EH (cell line): ENCODE measurements around the gene HMGCS2.
"Not testable (repeated sequence)": the region's sequence is repeated elsewhere in the genome, so short reads cannot be mapped to it uniquely, and the experiment has no call there.

Experiments used
- DNase-seq: peaks from one replicate; pipeline ENCODE4 v3.0.0-alpha.2; 2015; ENCODE audit warnings: low read depth

The HMGCS2 gene

GRCh38 chr1:119787776-119788175, 19.1 kb upstream of the HMGCS2 start:
- no peak for DNase-seq

DNA sequence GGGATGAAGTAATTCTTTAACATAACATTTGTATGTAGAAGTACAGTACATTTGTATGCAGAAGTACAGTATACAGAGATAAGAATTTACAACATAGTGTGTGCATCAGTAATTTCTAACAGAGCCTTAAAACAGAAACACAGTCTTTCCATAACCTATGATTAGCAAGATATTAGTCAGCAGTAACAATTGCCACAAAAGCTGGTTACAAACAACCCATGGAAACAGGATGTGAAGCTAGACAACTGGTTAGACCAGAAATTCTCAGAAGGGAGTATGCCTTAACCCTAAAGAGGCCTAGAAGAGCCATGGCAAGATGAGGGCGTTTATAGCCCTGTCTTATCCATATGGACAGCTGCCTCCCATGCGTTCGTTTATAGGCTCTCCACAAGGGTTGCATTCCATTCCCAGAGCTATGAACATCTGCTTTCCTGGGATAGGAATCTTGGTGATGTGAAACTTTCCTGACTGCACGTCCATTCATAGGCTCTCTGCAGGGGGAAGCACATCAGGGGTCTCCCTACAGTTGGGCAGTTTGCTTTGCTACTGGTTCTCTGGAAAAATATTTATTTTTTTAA, 17.9 kb upstream of the HMGCS2 start:
- peak; percentile 10 for DNase-seq

- DNase-seq = not testable (repeated sequence)
Observed at GRCh38 chr1:119786046-119786445, 17.3 kb upstream of the HMGCS2 start.

DNA sequence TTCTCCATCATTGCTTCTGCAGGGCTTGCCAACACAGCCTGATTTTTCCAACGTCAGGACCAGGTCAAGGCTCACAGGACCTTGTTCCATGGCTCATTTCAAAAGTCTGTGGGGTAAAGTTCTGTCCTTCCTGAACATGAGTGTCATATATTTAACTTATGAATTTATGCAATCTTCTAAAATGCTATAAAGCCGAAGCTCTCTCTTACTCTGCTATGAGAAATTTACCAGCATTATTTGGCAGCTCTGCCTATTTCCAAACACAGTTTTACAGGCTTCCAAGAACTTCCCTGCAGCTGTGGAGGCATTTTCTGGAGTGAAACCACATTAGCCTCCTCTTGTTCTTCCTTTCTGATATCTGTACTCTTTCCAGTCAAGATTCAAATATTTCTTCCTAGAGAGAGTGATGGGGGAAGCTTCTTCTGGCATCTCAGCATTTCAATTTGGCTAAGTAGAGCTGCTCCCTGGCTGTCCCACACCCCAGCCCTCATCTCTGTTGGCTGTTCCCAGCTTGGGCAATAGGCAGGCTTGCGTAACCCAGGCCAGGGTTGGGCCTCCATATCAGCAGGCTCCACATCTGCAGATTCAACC, 15.6 kb upstream of the HMGCS2 start:
- DNase-seq = peak; percentile 7

GRCh38 chr1:119783354-119784185, 14.9 kb upstream of the HMGCS2 start:
- DNase-seq = peak; percentile 7

GRCh38 chr1:119782631-119783325, 14.1 kb upstream of the HMGCS2 start:
- no peak for DNase-seq

DNA sequence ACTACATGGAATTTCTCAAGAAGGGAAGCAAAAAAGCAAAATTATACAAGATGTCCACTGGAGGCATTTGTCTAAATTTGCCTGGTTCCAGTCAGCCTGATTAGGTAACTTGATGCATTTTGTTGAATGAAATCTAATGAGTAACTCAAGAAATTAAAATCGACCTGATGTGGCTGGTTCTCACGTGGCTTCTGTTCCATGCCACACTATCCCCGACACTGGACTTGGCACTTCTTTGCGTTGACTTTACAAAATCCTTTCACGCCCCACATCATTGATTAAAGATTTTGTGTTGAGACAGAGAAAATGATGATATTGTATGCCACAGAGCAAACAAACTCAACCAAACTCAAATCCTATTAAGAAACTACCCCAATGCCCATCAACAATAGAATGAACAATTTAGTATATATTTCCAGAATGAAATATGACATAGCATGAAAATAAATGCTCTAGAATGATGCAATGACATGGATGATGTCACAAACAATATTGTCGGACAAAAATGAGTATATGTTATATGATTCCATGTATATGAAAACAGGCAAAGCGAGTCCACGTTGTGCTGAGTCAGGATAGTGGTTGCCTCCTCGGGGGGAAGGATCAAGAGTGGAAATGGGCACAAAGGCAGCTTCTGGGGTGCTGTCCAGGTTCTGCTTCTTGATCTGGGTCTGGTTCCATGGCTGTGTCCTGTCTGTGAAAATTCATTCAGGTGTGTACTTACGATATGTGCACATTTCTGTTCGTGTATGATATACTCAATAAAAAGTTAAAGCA, 12.9 kb upstream of the HMGCS2 start:
- no peak for DNase-seq

GRCh38 chr1:119779869-119780356, 11.2 kb upstream of the HMGCS2 start:
- DNase-seq = peak; percentile 39

DNA sequence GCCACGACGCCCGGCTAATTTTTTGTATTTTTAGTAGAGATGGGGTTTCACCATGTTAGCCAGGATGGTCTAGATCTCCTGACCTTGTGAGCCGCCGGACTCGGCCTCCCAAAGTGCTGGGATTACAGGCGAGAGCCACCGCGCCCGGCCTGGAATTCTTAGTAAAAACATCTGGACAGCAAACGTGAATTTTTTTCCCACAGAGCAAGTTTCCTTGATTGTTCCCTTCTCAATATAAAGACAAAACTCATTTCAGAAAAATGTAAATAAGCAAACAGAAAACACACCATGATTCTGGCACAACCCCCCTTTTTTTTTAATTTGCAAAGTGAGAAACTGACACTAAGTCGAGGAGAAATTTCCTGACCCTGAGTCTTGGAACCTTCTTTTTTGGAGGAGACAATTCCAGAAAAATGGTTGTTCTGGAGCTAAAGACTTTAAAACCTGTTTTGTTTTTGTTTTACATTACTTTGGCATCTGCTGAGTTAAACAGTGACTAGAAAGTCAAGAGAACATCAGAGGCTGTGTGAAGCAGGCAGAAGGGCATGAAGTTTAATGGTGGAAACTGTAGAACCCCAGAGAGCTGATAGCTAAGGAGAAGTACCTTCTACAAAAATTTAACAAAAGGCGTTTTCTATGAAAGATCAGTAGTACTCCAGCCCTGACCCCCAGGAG, 10.3 kb upstream of the HMGCS2 start:
- peak; percentile 6 for DNase-seq

DNA sequence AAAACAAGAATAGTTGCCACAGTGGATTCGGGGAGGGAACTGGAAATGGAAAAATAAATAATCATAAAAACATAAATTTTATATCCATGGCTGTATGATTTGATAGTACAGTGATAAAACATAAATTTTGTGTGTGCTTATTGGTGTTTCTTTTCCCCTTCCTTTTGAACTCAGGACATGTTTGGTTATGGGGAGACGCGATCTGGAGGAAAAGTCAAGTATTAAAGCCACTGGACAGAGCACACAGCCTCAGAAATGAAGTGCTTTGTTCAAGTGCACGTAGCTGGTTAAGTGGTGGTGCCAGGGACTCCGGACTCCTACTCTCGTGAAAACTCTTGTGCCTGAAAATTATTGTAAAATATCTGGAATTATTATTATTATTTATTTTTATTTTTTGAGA, 9.7 kb upstream of the HMGCS2 start:
- DNase-seq = no peak

DNA sequence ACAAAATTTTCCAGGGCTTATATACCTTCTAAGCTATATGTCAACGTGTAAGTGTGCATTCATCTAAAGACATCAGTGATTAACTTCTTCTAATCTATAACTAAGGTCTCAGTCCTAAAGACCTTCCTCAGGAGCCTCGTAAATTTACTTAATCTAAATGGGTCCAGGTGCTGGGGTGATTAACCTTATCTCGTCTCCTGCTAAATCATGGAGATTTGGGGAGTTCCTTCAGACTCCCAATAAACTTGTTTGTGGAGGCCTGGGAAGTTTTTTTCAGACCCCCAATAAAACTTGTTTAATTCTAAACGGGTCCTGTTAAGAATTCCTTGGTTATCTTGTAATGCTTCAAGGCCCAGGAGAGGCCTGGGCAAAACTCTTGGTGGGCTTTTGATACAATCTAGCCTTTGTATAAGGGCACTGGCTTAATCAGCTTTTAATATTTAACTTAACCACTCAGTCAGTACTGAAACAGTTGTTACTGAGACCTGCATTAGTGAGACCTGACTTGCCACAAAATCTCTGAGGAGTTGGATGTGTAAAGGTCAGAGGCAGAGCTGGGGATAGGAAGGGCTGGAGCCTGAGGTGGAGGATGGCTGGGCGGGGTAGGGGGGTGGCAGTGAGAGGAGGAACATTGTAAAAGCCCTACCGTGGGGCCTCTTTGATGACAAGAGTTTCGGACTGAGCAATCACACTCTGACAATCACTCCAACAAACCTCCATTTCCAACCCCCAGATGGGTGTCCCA, 6.2 kb upstream of the HMGCS2 start:
- DNase-seq = no peak

GRCh38 chr1:119773711-119774241, 5.1 kb upstream of the HMGCS2 start:
- peak; percentile 79 for DNase-seq

DNA sequence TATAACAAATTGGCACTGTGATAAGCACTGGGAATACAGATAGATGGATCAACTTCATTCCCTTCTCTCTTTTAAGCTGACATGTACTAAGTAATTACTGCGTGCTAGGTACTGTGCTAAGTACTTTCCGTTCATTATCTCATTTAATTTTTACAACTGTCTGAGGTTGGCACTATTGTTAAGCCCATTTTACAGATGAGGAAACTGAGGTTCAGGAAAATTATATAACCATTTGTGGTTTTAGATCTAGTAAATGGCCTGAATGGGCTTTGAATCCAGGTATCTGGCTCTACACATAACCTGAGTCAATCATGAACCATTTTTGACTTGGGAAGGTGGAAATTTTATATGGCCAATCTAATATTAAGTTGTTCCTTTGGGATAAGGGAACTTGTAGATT, 3.6 kb upstream of the HMGCS2 start:
- no peak for DNase-seq

GRCh38 chr1:119771770-119772169, 3.1 kb upstream of the HMGCS2 start:
- no peak for DNase-seq

GRCh38 chr1:119771016-119771415, 2.3 kb upstream of the HMGCS2 start:
- DNase-seq = peak; percentile 28

DNA sequence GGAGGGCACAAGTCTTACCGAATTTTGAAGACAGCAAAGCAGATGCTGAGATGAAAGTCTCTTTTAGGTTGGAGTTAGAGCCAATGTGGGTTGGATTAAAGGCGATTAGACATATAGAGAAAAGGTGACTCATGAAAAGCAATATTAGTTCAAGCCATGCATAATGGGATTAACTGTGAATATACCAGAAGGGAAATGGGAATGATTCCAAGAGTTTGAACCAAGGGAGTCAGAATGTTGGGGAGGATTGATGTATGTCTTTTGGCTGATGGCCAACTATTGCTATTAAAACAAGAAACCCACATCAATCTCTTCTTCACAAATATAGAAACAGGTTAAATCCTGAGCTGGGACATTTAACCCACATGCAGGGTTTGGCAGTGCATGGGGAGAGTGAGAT, 1.2 kb downstream of the HMGCS2 start:
- DNase-seq = no peak

DNA sequence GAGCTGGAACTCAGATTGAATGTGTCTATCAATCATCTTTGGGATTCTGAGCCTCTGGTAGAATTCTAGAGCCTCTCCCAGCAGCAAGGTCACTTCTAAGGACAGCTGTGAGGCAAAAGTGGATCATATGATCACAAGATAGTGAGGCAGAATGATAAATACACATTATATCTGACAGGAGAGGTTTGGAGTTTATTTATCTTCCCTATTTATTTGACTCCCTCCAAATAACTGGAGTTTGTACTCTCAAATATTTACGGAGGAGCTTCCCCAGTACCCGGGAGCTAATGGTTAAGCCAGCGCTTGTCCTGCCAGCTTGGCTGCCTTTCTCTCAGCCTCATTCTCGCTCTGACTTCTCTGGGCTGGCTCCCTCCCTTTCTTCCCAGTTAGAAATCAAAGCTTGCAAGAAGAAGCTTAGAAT, 2.3 kb downstream of the HMGCS2 start:
- no peak for DNase-seq

GRCh38 chr1:119764220-119764619, 4.5 kb downstream of the HMGCS2 start:
- no peak for DNase-seq

GRCh38 chr1:119762953-119763352, 5.8 kb downstream of the HMGCS2 start:
- no peak for DNase-seq

DNA sequence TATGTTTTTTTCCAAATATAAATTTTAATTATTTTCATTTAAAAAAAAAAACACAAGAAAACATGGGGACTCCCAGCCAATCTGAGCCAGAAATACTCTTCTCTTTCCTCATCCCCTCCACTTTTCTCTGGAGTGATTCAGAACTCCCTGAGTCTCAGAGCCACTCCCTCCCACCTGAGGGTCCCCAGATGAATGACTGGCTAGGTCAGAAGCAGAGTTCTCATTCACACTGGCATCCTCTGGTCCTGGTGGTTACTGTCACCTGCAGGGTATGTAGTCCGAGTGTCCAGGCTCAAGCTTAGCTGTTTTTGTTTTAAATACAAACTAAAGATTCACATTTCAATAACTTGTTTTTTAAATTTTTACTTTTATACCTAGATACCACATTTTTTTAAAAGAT, 6.3 kb downstream of the HMGCS2 start:
- no peak for DNase-seq
